A673 (cell line): Measurements from ENCODE around the gene NFATC1. TPM values are rescaled to one million over a fixed set of nuclear protein-coding genes. Genes with fewer than 3 reads are reported as not detected.

Experiments used
- BruUV-seq: library from RNA; stranded (reverse); fragments of 400-500 nt; replicated peaks from 2 replicates; lab custom pipeline; 2021; lab: Mats Ljungman, UMichigan
- CTCF ChIA-PET: fragments of 300-600 bp; sonication (Branson Sonifier 250); formaldehyde crosslinking; loops from one replicate; lab custom pipeline; 2022; ENCODE audit warnings: antibody characterized with exemption; lab: Charles Lee
- POLR2A ChIA-PET: fragments of 300-600 bp; sonication (Branson Sonifier 250); formaldehyde crosslinking; loops from one replicate; lab custom pipeline; 2022; ENCODE audit warnings: antibody characterized with exemption; ENCODE audit not compliant: low non-redundant PET; lab: Charles Lee
- DNase-seq: peaks from one replicate; pipeline ENCODE4 v3.0.0-alpha.2; 2015; ENCODE audit warnings: low spot score
- H3K27ac ChIP-seq: fragments of 200-600 bp; sonication (generic); 2 replicates; pipeline ENCODE4 v1.5.1; 2016; ENCODE audit warnings: mixed run types, low read depth, mild to moderate bottlenecking, mixed read lengths, antibody characterized with exemption, low read length; ENCODE audit not compliant: poor library complexity, severe bottlenecking
- H3K27me3 ChIP-seq: fragments of 200-600 bp; sonication (generic); replicated peaks from 2 replicates; pipeline ENCODE4 v1.6.1; 2017; ENCODE audit warnings: mixed run types, low read depth, mild to moderate bottlenecking, mixed read lengths, antibody characterized with exemption, low read length; ENCODE audit not compliant: insufficient read depth, poor library complexity
- H3K36me3 ChIP-seq: fragments of 200-600 bp; sonication (generic); 2 replicates; pipeline ENCODE4 v1.6.1; 2016; ENCODE audit warnings: mixed run types, mild to moderate bottlenecking, mixed read lengths, antibody characterized with exemption, low read length; ENCODE audit not compliant: insufficient read depth, poor library complexity, severe bottlenecking
- H3K4me1 ChIP-seq: fragments of 200-600 bp; sonication (generic); 2 replicates; pipeline ENCODE4 v1.6.1; 2017; ENCODE audit warnings: mixed run types, mild to moderate bottlenecking, mixed read lengths, antibody characterized with exemption, low read length; ENCODE audit not compliant: insufficient read depth, poor library complexity, severe bottlenecking
- H3K4me3 ChIP-seq: fragments of 200-600 bp; sonication (generic); 2 replicates; pipeline ENCODE4 v1.5.1; 2016; ENCODE audit warnings: low read depth, mixed run types, mild to moderate bottlenecking, mixed read lengths, low read length; ENCODE audit not compliant: poor library complexity, severe bottlenecking
- H3K9me3 ChIP-seq: fragments of 200-600 bp; sonication (generic); 2 replicates; pipeline ENCODE4 v1.6.1; 2016; ENCODE audit warnings: mixed run types, low read depth, mild to moderate bottlenecking, mixed read lengths, antibody characterized with exemption, low read length; ENCODE audit not compliant: poor library complexity, severe bottlenecking
- CTCF ChIP-seq: fragments of 300-800, 200-600 bp; sonication (generic); conservative IDR thresholded peaks from 2 replicates; pipeline ENCODE4 v1.5.1; 2017; ENCODE audit warnings: low read depth, mild to moderate bottlenecking, antibody characterized with exemption, low read length, moderate library complexity, mixed read lengths
- EZH2 ChIP-seq: fragments of 200-600 bp; sonication (generic); IDR thresholded peaks from 2 replicates; pipeline ENCODE4 v1.6.1; 2017; ENCODE audit warnings: borderline replicate concordance, low read depth, mild to moderate bottlenecking, mixed read lengths, antibody characterized with exemption, low read length; ENCODE audit not compliant: poor library complexity, severe bottlenecking
- intact Hi-C: fragments of 100-400 bp; cut with micrococcal nuclease; formaldehyde crosslinking; loops from one replicate; pipeline ENCODE4 v1.10.0; 2022; ENCODE audit not compliant: unreplicated experiment
- total RNA-seq: library from RNA; stranded (reverse); gene quantifications from 2 replicates; pipeline ENCODE4 v1.2.3, GENCODE V29; 2021

NFATC1 gene
- total RNA-seq, 1 experiment from 2014 or later = 10.4 TPM

- Histone ChIP-seq H3K27me3 (no peaks in the 10 kb centered on the region), H3K4me3 (no peak overlapping the region), H3K36me3 (no peaks in the 10 kb centered on the region), H3K4me1 (peaks cover 7% of the 10 kb centered on the region), H3K27ac (no peak overlapping the region), H3K9me3 (no peaks in the 10 kb centered on the region)
- TF ChIP-seq EZH2 (no peak), CTCF (no peak)
- POLR2A ChIA-PET = no interaction called here
- CTCF ChIA-PET = no interaction called here
- DNase-seq = no peak
- intact Hi-C loops = no loop called here
- no TSS peak for BruUV-seq
These were observed 22.5 kb downstream of the NFATC1 start for GRCh38 chr18:79418236-79418635.

GRCh38 chr18:79418642-79419041 is 22.9 kb downstream of the NFATC1 start:
- ChIA-PET CTCF (no interaction called here), POLR2A (no interaction called here)
- no TSS peak for BruUV-seq
- H3K9me3 ChIP-seq = no peaks in the 10 kb centered on the region
- no peak for TF ChIP-seq EZH2
- no peak for DNase-seq
- H3K4me1 ChIP-seq = peaks cover 7% of the 10 kb centered on the region
- no peak overlapping the region for H3K4me3 ChIP-seq
- no peaks in the 10 kb centered on the region for H3K36me3 ChIP-seq
- no peaks in the 10 kb centered on the region for H3K27me3 ChIP-seq
- intact Hi-C loops = no loop called here
- H3K27ac ChIP-seq = no peak overlapping the region

- Histone ChIP-seq H3K4me1 (peaks cover 7% of the 10 kb centered on the region), H3K4me3 (no peak overlapping the region), H3K36me3 (no peaks in the 10 kb centered on the region), H3K9me3 (no peaks in the 10 kb centered on the region), H3K27me3 (no peaks in the 10 kb centered on the region), H3K27ac (no peak overlapping the region)
- TF ChIP-seq CTCF (no peak), EZH2 (no peak)
- POLR2A ChIA-PET = no interaction called here
- intact Hi-C loops = no loop called here
- DNase-seq = peak; percentile 29
- no TSS peak for BruUV-seq
- CTCF ChIA-PET = no interaction called here
These were observed 24.5 kb downstream of the NFATC1 start for GRCh38 chr18:79420033-79420745.
